IMR-90 (cell line): ENCODE results near the gene TTLL7. TPM values are rescaled to one million over a fixed set of nuclear protein-coding genes. Genes with fewer than 3 reads are reported as not detected.

Source experiments
- ATAC-seq: fragments of 200-7000 bp; cut with Tn5 transposase; 2 replicates; pipeline ENCODE4 v1.9.1; 2020; ENCODE audit warnings: low read depth, mild to moderate bottlenecking, moderate library complexity
- BruUV-seq: library from RNA; stranded (reverse); fragments of 400-500 nt; replicated peaks from 2 replicates; lab custom pipeline; 2021; lab: Mats Ljungman, UMichigan
- CTCF ChIA-PET: fragments of 300-600 bp; formaldehyde crosslinking; extraction: SDS; loops from one replicate; lab custom pipeline; 2021; ENCODE audit warnings: antibody characterized with exemption; lab: Yijun Ruan, JAX
- POLR2A ChIA-PET: fragments of 300-600 bp; sonication (Branson Sonifier 250); formaldehyde crosslinking; loops from one replicate; lab custom pipeline; 2022; ENCODE audit warnings: antibody characterized with exemption; ENCODE audit not compliant: unreplicated experiment; lab: Charles Lee
- DNase-seq: peaks from one replicate; pipeline ENCODE4 v3.0.0; 2013
- H2AFZ ChIP-seq: replicated peaks from 2 replicates; pipeline ENCODE3; 2013; ENCODE audit warnings: low read length, mild to moderate bottlenecking; ENCODE audit not compliant: poor library complexity
- H2AK5ac ChIP-seq: 2 replicates; pipeline ENCODE4 v1.6.1; 2013; ENCODE audit warnings: low read depth, low read length, inconsistent platforms
- H2AK9ac ChIP-seq: replicated peaks from 2 replicates; pipeline ENCODE3; 2013; ENCODE audit warnings: mild to moderate bottlenecking, low read depth, low read length, moderate library complexity; ENCODE audit not compliant: poor library complexity
- H2BK120ac ChIP-seq: 2 replicates; pipeline ENCODE4 v1.6.1; 2013; ENCODE audit warnings: low read depth, low read length, inconsistent platforms
- H2BK15ac ChIP-seq: 3 replicates; pipeline ENCODE4 v1.6.1; 2013; ENCODE audit warnings: low read depth, low read length, inconsistent platforms
- H2BK20ac ChIP-seq: 2 replicates; pipeline ENCODE4 v1.6.1; 2013; ENCODE audit warnings: low read depth, mild to moderate bottlenecking, inconsistent platforms, low read length, moderate library complexity
- H2BK5ac ChIP-seq: 2 replicates; pipeline ENCODE4 v1.6.1; 2013; ENCODE audit warnings: mild to moderate bottlenecking, low read depth, low read length, inconsistent platforms; ENCODE audit not compliant: poor library complexity, severe bottlenecking
- H3K14ac ChIP-seq: replicated peaks from 2 replicates; pipeline ENCODE4 v1.6.1; 2013; ENCODE audit warnings: low read depth, low read length, inconsistent platforms
- H3K18ac ChIP-seq: 2 replicates; pipeline ENCODE4 v1.6.1; 2013; ENCODE audit warnings: low read depth, low read length, control low read depth
- H3K23ac ChIP-seq: 2 replicates; pipeline ENCODE4 v1.6.1; 2013; ENCODE audit warnings: low read depth, low read length, inconsistent platforms
- H3K27ac ChIP-seq: 2 replicates; pipeline ENCODE4 v1.5.1; 2013; ENCODE audit warnings: mild to moderate bottlenecking, control low read depth, low read length; ENCODE audit not compliant: insufficient read depth
- H3K27me3 ChIP-seq: 2 replicates; pipeline ENCODE4 v1.6.1; 2013; ENCODE audit warnings: low read length; ENCODE audit not compliant: control insufficient read depth, insufficient read depth
- H3K36me3 ChIP-seq: 2 replicates; pipeline ENCODE4 v1.6.1; 2013; ENCODE audit warnings: low read length, mixed read lengths; ENCODE audit not compliant: control insufficient read depth, insufficient read depth
- H3K4ac ChIP-seq: 2 replicates; pipeline ENCODE4 v1.6.1; 2013; ENCODE audit warnings: low read depth, low read length, inconsistent platforms
- H3K4me1 ChIP-seq: 2 replicates; pipeline ENCODE4 v1.6.1; 2013; ENCODE audit warnings: low read length, mixed read lengths; ENCODE audit not compliant: control insufficient read depth, insufficient read depth
- H3K4me2 ChIP-seq: 2 replicates; pipeline ENCODE4 v1.6.1; 2013; ENCODE audit warnings: low read depth, mild to moderate bottlenecking, control low read depth, low read length, moderate library complexity
- H3K4me3 ChIP-seq: 2 replicates; pipeline ENCODE4 v1.5.1; 2013; ENCODE audit warnings: low read depth, mild to moderate bottlenecking, control low read depth, low read length, moderate library complexity; ENCODE audit not compliant: insufficient read depth
- H3K56ac ChIP-seq: 2 replicates; pipeline ENCODE4 v1.6.1; 2013; ENCODE audit warnings: low read length, inconsistent platforms; ENCODE audit not compliant: insufficient read depth; ENCODE audit errors: extremely low read depth
- H3K79me1 ChIP-seq, 2 experiments: 2 replicates each; pipeline ENCODE4 v1.6.1; 2013; ENCODE audit warnings: low read length in 2 of 2, inconsistent platforms in 1 of 2, low read depth in 1 of 2
- H3K9ac ChIP-seq: 2 replicates; pipeline ENCODE4 v1.6.1; 2013; ENCODE audit warnings: low read depth, low read length, control low read depth
- H3K9me1 ChIP-seq: 2 replicates; pipeline ENCODE4 v1.6.1; 2013; ENCODE audit warnings: low read length, inconsistent platforms; ENCODE audit not compliant: insufficient read depth
- H3K9me3 ChIP-seq: 2 replicates; pipeline ENCODE4 v1.6.1; 2013; ENCODE audit warnings: low read length; ENCODE audit not compliant: control insufficient read depth, insufficient read depth
- H4K20me1 ChIP-seq: 2 replicates; pipeline ENCODE4 v1.6.1; 2013; ENCODE audit warnings: low read length, inconsistent platforms; ENCODE audit not compliant: insufficient read depth
- H4K5ac ChIP-seq: 2 replicates; pipeline ENCODE4 v1.6.1; 2013; ENCODE audit warnings: mild to moderate bottlenecking, low read depth, low read length, control low read depth
- H4K8ac ChIP-seq, 2 experiments: 2 replicates each; pipeline ENCODE4 v1.6.1; 2013; ENCODE audit warnings: low read depth in 2 of 2, low read length in 2 of 2, control low read depth in 1 of 2, inconsistent platforms in 1 of 2
- H4K91ac ChIP-seq: 2 replicates; pipeline ENCODE4 v1.6.1; 2013; ENCODE audit warnings: low read depth, low read length, inconsistent platforms; ENCODE audit not compliant: insufficient read depth
- BHLHE40 ChIP-seq: fragments of 150-350 bp; IDR thresholded peaks from 2 replicates; pipeline ENCODE4 v1.6.1; 2016; ENCODE audit warnings: mild to moderate bottlenecking, low read depth, low read length
- CEBPB ChIP-seq: IDR thresholded peaks from 2 replicates; pipeline ENCODE4 v1.6.1; 2012; ENCODE audit warnings: low read depth, low read length, improper control_type of control experiment
- CHD1 ChIP-seq: IDR thresholded peaks from 2 replicates; pipeline ENCODE4 v1.6.1; 2012; ENCODE audit warnings: low read depth, low read length, improper control_type of control experiment
- CTCF ChIP-seq: conservative IDR thresholded peaks from 2 replicates; pipeline ENCODE4 v1.5.1; 2012; ENCODE audit warnings: mild to moderate bottlenecking, low read depth, low read length, improper control_type of control experiment
- FOS ChIP-seq: fragments of 150-350 bp; IDR thresholded peaks from 2 replicates; pipeline ENCODE4 v1.6.1; 2016; ENCODE audit warnings: low read depth, low read length
- MAFK ChIP-seq: IDR thresholded peaks from 2 replicates; pipeline ENCODE4 v1.6.1; 2012; ENCODE audit warnings: low read depth, low read length, improper control_type of control experiment
- MAZ ChIP-seq: IDR thresholded peaks from 2 replicates; pipeline ENCODE4 v1.6.1; 2012; ENCODE audit warnings: low read depth, mild to moderate bottlenecking, low read length, improper control_type of control experiment, moderate library complexity, borderline replicate concordance
- MXI1 ChIP-seq: IDR thresholded peaks from 2 replicates; pipeline ENCODE4 v1.6.1; 2012; ENCODE audit warnings: low read depth, mild to moderate bottlenecking, low read length, moderate library complexity, borderline replicate concordance
- NFE2L2 ChIP-seq: fragments of 150-350 bp; IDR thresholded peaks from 2 replicates; pipeline ENCODE4 v1.6.1; 2016; ENCODE audit warnings: low read depth, mild to moderate bottlenecking, low read length
- POLR2A ChIP-seq: IDR thresholded peaks from 2 replicates; pipeline ENCODE4 v1.6.1; 2012; ENCODE audit warnings: mild to moderate bottlenecking, low read depth, low read length
- RAD21 ChIP-seq: IDR thresholded peaks from 2 replicates; pipeline ENCODE4 v1.6.1; 2012; ENCODE audit warnings: low read length, improper control_type of control experiment
- RCOR1 ChIP-seq: IDR thresholded peaks from 2 replicates; pipeline ENCODE4 v1.6.1; 2012; ENCODE audit warnings: mild to moderate bottlenecking, low read length, improper control_type of control experiment; ENCODE audit not compliant: insufficient replicate concordance
- RFX5 ChIP-seq: IDR thresholded peaks from 2 replicates; pipeline ENCODE4 v1.8.0; 2012; ENCODE audit warnings: low read depth, mild to moderate bottlenecking, low read length, moderate library complexity
- SMC3 ChIP-seq: fragments of 150-350 bp; IDR thresholded peaks from 2 replicates; pipeline ENCODE4 v1.6.1; 2016; ENCODE audit warnings: low read depth, mild to moderate bottlenecking, antibody characterized with exemption, low read length, moderate library complexity
- WGBS, 2 experiments: methylation state at CpG; one replicate each; pipeline versions ENCODE4 v1.1.5 to v1.1.7; 2013; ENCODE audit warnings: missing lambda C conversion rate in 2 of 2; ENCODE audit not compliant: insufficient read length in 1 of 2; ENCODE audit errors: extremely low coverage in 2 of 2; 5-methylcytosine and 5-hydroxymethylcytosine counted together
- dilution Hi-C: fragments of 300-500 bp; cut with HindIII; formaldehyde crosslinking; loops from one replicate; pipeline ENCODE4 v1.14.3; 2018; ENCODE audit warnings: low sequenced_read_pairs; ENCODE audit not compliant: unreplicated experiment
- in situ Hi-C: fragments of 300-500 bp; cut with MboI; formaldehyde crosslinking; loops from 3 replicates; pipeline ENCODE4 v1.14.3; 2019; ENCODE audit warnings: low sequenced_read_pairs, inconsistent platforms, mixed read lengths
- intact Hi-C: fragments of 100-400 bp; cut with micrococcal nuclease; formaldehyde crosslinking; loops from 2 replicates; pipeline ENCODE4 v1.10.0; 2022
- polyA plus RNA-seq, 3 experiments: library from polyadenylated mRNA; depleted of rRNA; stranded (reverse); fragments of >200 nt; gene quantifications; 2 replicates each; pipeline ENCODE4 v1.2.3, GENCODE V29; 2012; ENCODE audit warnings: low replicate concordance in 1 of 3
- total RNA-seq: library from RNA; depleted of rRNA; stranded (reverse); fragments of >200 nt; gene quantifications from 2 replicates; pipeline ENCODE4 v1.2.3, GENCODE V29; 2012
- TF ChIP-seq, protein P1 (sequence below): fragments of 150-350 bp; IDR thresholded peaks from 2 replicates; pipeline ENCODE4 v1.6.1; 2017; ENCODE audit warnings: mild to moderate bottlenecking, antibody characterized with exemption, low read length, low read depth
- TF ChIP-seq, protein P2 (sequence below): fragments of 150-350 bp; IDR thresholded peaks from 2 replicates; pipeline ENCODE4 v1.6.1; 2016; ENCODE audit warnings: low read depth, mild to moderate bottlenecking, low read length, moderate library complexity, borderline replicate concordance

The TTLL7 gene
- total and polyA plus RNA-seq, 2 of the 4 experiments (the other 2 are of a cell fraction), result 5.7 to 8.1 TPM

DNA sequence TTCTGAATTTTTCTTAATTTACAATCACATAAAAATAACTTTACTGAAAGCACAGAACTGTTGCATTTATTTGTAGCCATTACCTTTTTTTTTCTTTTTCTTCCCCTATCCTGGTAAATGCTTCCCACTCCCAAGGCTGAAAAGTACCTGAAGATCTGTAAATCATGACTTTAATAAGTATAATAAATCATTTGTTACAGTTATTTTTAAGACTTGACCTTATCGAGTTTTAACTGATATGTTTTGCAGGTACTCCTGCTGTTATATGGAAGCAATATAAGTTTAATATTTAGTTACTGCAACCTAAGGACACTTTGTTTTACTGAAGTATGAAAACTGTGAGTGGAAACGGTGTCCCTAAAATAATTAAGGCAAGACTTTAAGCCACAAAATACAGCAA, 142.6 kb downstream of the TTLL7 start:
- Histone ChIP-seq H3K23ac (no peak overlapping the region), H4K8ac (no peak overlapping the region), H3K36me3 (no peaks in the 10 kb centered on the region), H3K9ac (no peak overlapping the region), H3K79me1 (no peaks in the 10 kb centered on the region), H3K56ac (no peak overlapping the region), H3K9me1 (no peaks in the 10 kb centered on the region), H3K4me1 (no peaks in the 10 kb centered on the region), H2BK15ac (no peak overlapping the region), H2AK9ac (no peak overlapping the region), H2BK20ac (no peak overlapping the region), H3K9me3 (no peaks in the 10 kb centered on the region), H3K27ac (no peak overlapping the region), H2AFZ (no peak overlapping the region), H4K20me1 (no peaks in the 10 kb centered on the region), H3K4me3 (no peak overlapping the region), H3K27me3 (peaks cover 2% of the 10 kb centered on the region; the same call in 1 of the 2 replicates), H4K5ac (no peak overlapping the region), H4K91ac (no peak overlapping the region), H3K4ac (no peak overlapping the region), H2BK120ac (no peak overlapping the region), H3K14ac (no peak overlapping the region), H3K4me2 (no peak overlapping the region), H3K18ac (no peak overlapping the region), H2BK5ac (no peak overlapping the region), H2AK5ac (no peak overlapping the region)
- POLR2A ChIA-PET, result no interaction called here
- TF ChIP-seq POLR2A (no peak), RCOR1 (no peak), BHLHE40 (no peak), MAZ (no peak), RAD21 (no peak), CHD1 (no peak), NFE2L2 (no peak), RFX5 (no peak), CTCF (no peak), MAFK (no peak), CEBPB (no peak), SMC3 (no peak), MXI1 (no peak), FOS (no peak)
- TF ChIP-seq, protein P1, sequence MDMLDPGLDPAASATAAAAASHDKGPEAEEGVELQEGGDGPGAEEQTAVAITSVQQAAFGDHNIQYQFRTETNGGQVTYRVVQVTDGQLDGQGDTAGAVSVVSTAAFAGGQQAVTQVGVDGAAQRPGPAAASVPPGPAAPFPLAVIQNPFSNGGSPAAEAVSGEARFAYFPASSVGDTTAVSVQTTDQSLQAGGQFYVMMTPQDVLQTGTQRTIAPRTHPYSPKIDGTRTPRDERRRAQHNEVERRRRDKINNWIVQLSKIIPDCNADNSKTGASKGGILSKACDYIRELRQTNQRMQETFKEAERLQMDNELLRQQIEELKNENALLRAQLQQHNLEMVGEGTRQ, result no peak
- TF ChIP-seq, protein P2, sequence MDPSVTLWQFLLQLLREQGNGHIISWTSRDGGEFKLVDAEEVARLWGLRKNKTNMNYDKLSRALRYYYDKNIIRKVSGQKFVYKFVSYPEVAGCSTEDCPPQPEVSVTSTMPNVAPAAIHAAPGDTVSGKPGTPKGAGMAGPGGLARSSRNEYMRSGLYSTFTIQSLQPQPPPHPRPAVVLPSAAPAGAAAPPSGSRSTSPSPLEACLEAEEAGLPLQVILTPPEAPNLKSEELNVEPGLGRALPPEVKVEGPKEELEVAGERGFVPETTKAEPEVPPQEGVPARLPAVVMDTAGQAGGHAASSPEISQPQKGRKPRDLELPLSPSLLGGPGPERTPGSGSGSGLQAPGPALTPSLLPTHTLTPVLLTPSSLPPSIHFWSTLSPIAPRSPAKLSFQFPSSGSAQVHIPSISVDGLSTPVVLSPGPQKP, result no peak
- CTCF ChIA-PET, result no interaction called here
- intact Hi-C loops (no loop called here), in situ Hi-C loops (no loop called here), dilution Hi-C loops (no loop called here)
- no peak for DNase-seq
- no TSS peak for BruUV-seq
- no peak for ATAC-seq
- no CpG with 5 or more reads among the region's 2 CpGs for WGBS, 2 experiments
